SH-SY5Y (cell line): Measurements from ENCODE around the gene MT1H.

Experiments
- GATA2 ChIP-seq: IDR thresholded peaks from 2 replicates; pipeline ENCODE4 v1.6.1; 2011; ENCODE audit warnings: mild to moderate bottlenecking, low read depth, low read length
- GATA3 ChIP-seq: IDR thresholded peaks from 2 replicates; pipeline ENCODE4 v1.6.1; 2011; ENCODE audit warnings: low read depth, mild to moderate bottlenecking, low read length, moderate library complexity

- no peak for TF ChIP-seq GATA2
- TF ChIP-seq GATA3: no peak
Observed at GRCh38 chr16:56681939-56682702, 12.5 kb downstream of the MT1H start, which contains the start of gene MT1X.
